H1 (cell line): Measurements from ENCODE around the gene FAM120C. TPM values are rescaled to one million over a fixed set of nuclear protein-coding genes. Genes with fewer than 3 reads are reported as not detected.

Experiments
- CTCF ChIA-PET: fragments of 300-600 bp; sonication (Branson Sonifier 250); formaldehyde crosslinking; loops from one replicate; lab custom pipeline; 2021; ENCODE audit not compliant: partially characterized antibody; lab: Charles Lee
- POLR2A ChIA-PET: fragments of 300-600 bp; sonication (Branson Sonifier 250); formaldehyde crosslinking; loops from one replicate; lab custom pipeline; 2021; ENCODE audit warnings: inconsistent platforms; ENCODE audit not compliant: partially characterized antibody; lab: Charles Lee
- DNase-seq, 2 experiments: peaks; one replicate each; pipeline versions ENCODE4 v3.0.0 to v3.0.0-alpha.2; 2010 to 2022; ENCODE audit warnings: low spot score in 2 of 2, low read depth in 1 of 2, mixed read lengths in 1 of 2
- FAIRE-seq: peaks from 2 replicates; lab custom pipeline; 2011; peaks lifted over from hg19 to GRCh38; lab: Jason Lieb, UNC
- H2AFZ ChIP-seq: 2 replicates; pipeline ENCODE4 v1.8.1; 2012; ENCODE audit warnings: low read length, inconsistent platforms
- H2AK5ac ChIP-seq: 2 replicates; pipeline ENCODE4 v1.6.1; 2013; ENCODE audit warnings: low read depth, low read length
- H2BK120ac ChIP-seq: replicated peaks from 2 replicates; pipeline ENCODE3; 2013; ENCODE audit warnings: low read depth, low read length, inconsistent platforms
- H2BK12ac ChIP-seq: 2 replicates; pipeline ENCODE4 v1.6.1; 2013; ENCODE audit warnings: low read depth, low read length
- H2BK15ac ChIP-seq: 2 replicates; pipeline ENCODE4 v1.6.1; 2013; ENCODE audit warnings: low read length
- H2BK20ac ChIP-seq: 2 replicates; pipeline ENCODE4 v1.6.1; 2013; ENCODE audit warnings: low read length
- H2BK5ac ChIP-seq: 2 replicates; pipeline ENCODE4 v1.6.1; 2013; ENCODE audit warnings: low read depth, low read length
- H3K14ac ChIP-seq: 2 replicates; pipeline ENCODE4 v1.6.1; 2013; ENCODE audit warnings: inconsistent platforms; ENCODE audit not compliant: insufficient read length
- H3K18ac ChIP-seq: 2 replicates; pipeline ENCODE4 v1.6.1; 2013; ENCODE audit warnings: low read length; ENCODE audit errors: extremely low read depth
- H3K23ac ChIP-seq: 2 replicates; pipeline ENCODE4 v1.6.1; 2013; ENCODE audit warnings: inconsistent platforms; ENCODE audit not compliant: insufficient read length
- H3K23me2 ChIP-seq: 2 replicates; pipeline ENCODE4 v1.6.1; 2013; ENCODE audit warnings: low read depth, low read length
- H3K27ac ChIP-seq: 2 replicates; pipeline ENCODE4 v1.6.1; 2011; ENCODE audit warnings: low read depth, low read length, inconsistent platforms
- H3K27me3 ChIP-seq, 4 experiments: replicated peaks in 1 of 4; 1 replicate in 1 of 4; 2 replicates in 3 of 4; pipeline versions ENCODE4 v1.6.1 to v1.8.1; 2011 to 2013; ENCODE audit warnings: low read length in 3 of 4, mild to moderate bottlenecking in 3 of 4, inconsistent platforms in 2 of 4, mixed read lengths in 2 of 4, moderate library complexity in 1 of 4; ENCODE audit not compliant: control insufficient read depth in 3 of 4, insufficient read depth in 3 of 4; ENCODE audit errors: extremely low read depth in 1 of 4
- H3K36me3 ChIP-seq, 4 experiments: 2 replicates each; pipeline versions ENCODE4 v1.6.1 to v1.8.1; 2011 to 2013; ENCODE audit warnings: mild to moderate bottlenecking in 4 of 4, low read length in 3 of 4, moderate library complexity in 2 of 4, control low read depth in 1 of 4, inconsistent platforms in 1 of 4; ENCODE audit not compliant: insufficient read depth in 4 of 4, control insufficient read depth in 2 of 4
- H3K4ac ChIP-seq: replicated peaks from 2 replicates; pipeline ENCODE3; 2013; ENCODE audit warnings: low read length, low read depth, mixed read lengths, inconsistent platforms; ENCODE audit not compliant: insufficient read length
- H3K4me1 ChIP-seq, 4 experiments: replicated peaks in 1 of 4; 1 replicate in 1 of 4; 2 replicates in 3 of 4; pipeline versions ENCODE4 v1.6.1 to v1.8.1; 2011 to 2013; ENCODE audit warnings: low read length in 3 of 4, inconsistent platforms in 2 of 4, mixed read lengths in 1 of 4; ENCODE audit not compliant: insufficient read depth in 4 of 4, control insufficient read depth in 3 of 4
- H3K4me2 ChIP-seq, 2 experiments: 2 replicates each; pipeline versions ENCODE4 v1.6.1 to v1.8.1; 2011 to 2013; ENCODE audit warnings: low read depth in 2 of 2, low read length in 2 of 2, control low read depth in 1 of 2, inconsistent platforms in 1 of 2, mild to moderate bottlenecking in 1 of 2; ENCODE audit not compliant: insufficient read depth in 1 of 2
- H3K4me3 ChIP-seq, 4 experiments: fragments of 200-600, 300-600 bp in 1 of 4; sonication (generic), shearing (Covaris generic), sonication (Bioruptor Twin) in 1 of 4; 2 replicates each; pipeline versions ENCODE4 v1.5.1 to v1.8.1; 2011 to 2016; ENCODE audit warnings: low read length in 4 of 4, low read depth in 3 of 4, control low read depth in 2 of 4, inconsistent platforms in 2 of 4, mild to moderate bottlenecking in 2 of 4, mixed read lengths in 1 of 4, moderate library complexity in 1 of 4; ENCODE audit not compliant: insufficient read depth in 2 of 4; ENCODE audit errors: extremely low read depth in 1 of 4
- H3K56ac ChIP-seq: replicated peaks from 2 replicates; pipeline ENCODE3; 2013; ENCODE audit warnings: low read depth, mild to moderate bottlenecking, mixed read lengths, low read length, inconsistent platforms; ENCODE audit not compliant: insufficient read length
- H3K79me1 ChIP-seq: 2 replicates; pipeline ENCODE4 v1.6.1; 2013; ENCODE audit warnings: low read depth, low read length, control low read depth
- H3K79me2 ChIP-seq, 2 experiments: 2 replicates each; pipeline versions ENCODE4 v1.6.1 to v1.8.1; 2012 to 2013; ENCODE audit warnings: low read length in 2 of 2, mild to moderate bottlenecking in 2 of 2, inconsistent platforms in 1 of 2; ENCODE audit not compliant: insufficient read depth in 2 of 2, control insufficient read depth in 1 of 2
- H3K9ac ChIP-seq, 4 experiments: replicated peaks in 1 of 4; 1 replicate in 1 of 4; 2 replicates in 3 of 4; pipeline versions ENCODE4 v1.6.1 to v1.8.1; 2011 to 2013; ENCODE audit warnings: low read depth in 3 of 4, low read length in 3 of 4, control low read depth in 2 of 4, mild to moderate bottlenecking in 2 of 4, moderate library complexity in 2 of 4, inconsistent platforms in 1 of 4; ENCODE audit errors: extremely low read depth in 1 of 4
- H3K9me3 ChIP-seq, 2 experiments: 2 replicates each; pipeline versions ENCODE4 v1.6.1 to v1.8.1; 2012 to 2013; ENCODE audit warnings: mild to moderate bottlenecking in 2 of 2, moderate library complexity in 2 of 2, control low read depth in 1 of 2, inconsistent platforms in 1 of 2, low read depth in 1 of 2, low read length in 1 of 2, mixed read lengths in 1 of 2; ENCODE audit not compliant: insufficient read depth in 2 of 2
- H4K20me1 ChIP-seq, 2 experiments: replicated peaks in 1 of 2; 2 replicates each; pipeline versions ENCODE3 to v1.8.1; 2011 to 2013; ENCODE audit warnings: inconsistent platforms in 2 of 2, low read length in 2 of 2, mild to moderate bottlenecking in 1 of 2; ENCODE audit not compliant: insufficient read depth in 2 of 2, control insufficient read depth in 1 of 2
- H4K5ac ChIP-seq: 2 replicates; pipeline ENCODE4 v1.6.1; 2013; ENCODE audit warnings: low read length, low read depth, mixed read lengths, inconsistent platforms; ENCODE audit not compliant: insufficient read length
- H4K8ac ChIP-seq: 2 replicates; pipeline ENCODE4 v1.8.0; 2013; ENCODE audit warnings: mild to moderate bottlenecking, moderate library complexity, low read length, inconsistent platforms; ENCODE audit not compliant: insufficient read depth; ENCODE audit errors: extremely low read depth
- H4K91ac ChIP-seq: replicated peaks from 2 replicates; pipeline ENCODE3; 2013; ENCODE audit warnings: low read length, mixed read lengths, inconsistent platforms; ENCODE audit not compliant: insufficient read length
- HDAC2 ChIP-seq, 2 experiments: fragments of 300-600 bp in 1 of 2; sonication (generic) in 1 of 2; IDR thresholded peaks; 2 replicates each; pipeline ENCODE4 v1.6.1; 2011 to 2012; ENCODE audit warnings: low read depth in 2 of 2, low read length in 2 of 2, mild to moderate bottlenecking in 2 of 2, moderate library complexity in 2 of 2, borderline replicate concordance in 1 of 2, inconsistent platforms in 1 of 2
- NANOG ChIP-seq: IDR thresholded peaks from 2 replicates; pipeline ENCODE4 v1.6.1; 2011; ENCODE audit warnings: low read length, low read depth, mild to moderate bottlenecking, inconsistent platforms; ENCODE audit not compliant: insufficient read depth, poor library complexity, severe bottlenecking
- polyA plus RNA-seq, 7 experiments: library from polyadenylated mRNA; depleted of rRNA in 3 of 7; stranded (reverse) in 5 of 7; unstranded in 2 of 7; fragments of >200 nt in 5 of 7; fragments of 200-250 nt in 2 of 7; gene quantifications; 1 replicate in 5 of 7; 2 replicates in 1 of 7; 4 replicates in 1 of 7; pipeline versions ENCODE4 v1.2.1 to v1.2.3, GENCODE V29; 2011 to 2013; ENCODE audit warnings: missing spikeins in 2 of 7, mixed read lengths in 2 of 7
- total RNA-seq: library from RNA; stranded (reverse); fragmentation: NEBNext Ultra II Directional; extraction: Animal tissue kit (Norgen Biotek cat#: 25700); gene quantifications from 2 replicates; pipeline ENCODE4 v1.2.1, GENCODE V29; 2021

Gene FAM120C
- total and polyA plus RNA-seq, 2 of the 8 experiments (the other 6 are each of a cell fraction or from before 2014, with no cell fraction given), result 4.4 to 8.1 TPM

DNA sequence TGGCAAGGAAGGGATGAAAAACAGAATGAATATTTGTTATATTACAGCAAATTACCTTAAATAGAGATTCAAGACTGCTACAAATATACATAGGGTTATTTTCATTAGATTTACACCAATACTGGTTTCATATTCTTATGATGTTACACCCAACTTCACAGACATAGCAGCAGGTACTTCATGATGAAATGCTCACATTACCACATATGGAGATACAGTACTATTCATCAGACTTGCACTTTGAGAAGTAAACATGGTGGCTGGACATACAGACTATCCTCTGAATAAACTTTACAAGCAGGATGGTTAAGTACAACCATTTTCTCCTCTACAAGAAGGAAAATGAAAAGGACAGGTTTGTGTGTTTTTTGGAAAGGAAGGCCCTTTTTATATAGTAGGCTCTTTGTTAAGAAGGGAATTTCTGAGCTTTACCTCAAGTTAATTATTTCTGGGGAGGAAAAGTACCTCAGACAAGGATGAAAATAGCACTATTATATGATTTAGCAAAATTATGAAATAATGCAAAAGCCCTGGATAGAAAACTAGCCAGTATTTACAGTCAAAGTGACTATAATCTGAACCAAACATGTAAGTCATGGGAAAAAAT, 12.0 kb upstream of the FAM120C start:
- Histone ChIP-seq H3K4me1 (no peaks in the 10 kb centered on the region), H4K5ac (no peak overlapping the region), H3K23ac (no peak overlapping the region), H4K20me1 (no peaks in the 10 kb centered on the region), H2BK120ac (no peak overlapping the region), H3K14ac (no peak overlapping the region), H2BK20ac (no peak overlapping the region), H3K18ac (no peak overlapping the region), H3K9ac (no peak overlapping the region), H3K56ac (no peak overlapping the region), H3K4me2 (no peak overlapping the region), H3K4ac (no peak overlapping the region), H2AFZ (no peak overlapping the region), H3K23me2 (no peaks in the 10 kb centered on the region), H2AK5ac (no peak overlapping the region), H3K4me3 (no peak overlapping the region), H3K36me3 (peaks cover 0 to 3% (median 0%) of the 10 kb centered on the region in 4 experiments; a peak in 1 of 8 replicates), H4K91ac (no peak overlapping the region), H3K27ac (no peak overlapping the region), H3K79me2 (no peaks in the 10 kb centered on the region), H2BK5ac (no peak overlapping the region), H2BK15ac (no peak overlapping the region), H3K79me1 (no peaks in the 10 kb centered on the region), H4K8ac (no peak overlapping the region), H2BK12ac (no peak overlapping the region), H3K9me3 (no peaks in the 10 kb centered on the region), H3K27me3 (no peaks in the 10 kb centered on the region)
- POLR2A ChIA-PET, result no interaction called here
- DNase-seq, result no peak
- TF ChIP-seq NANOG, result no peak
- no peak for TF ChIP-seq HDAC2 (IDR thresholded peaks at IDR 0.05; ENCODE audit: borderline replicate concordance in 1 of 2, low read depth in 2 of 2, low read length in 2 of 2)
- CTCF ChIA-PET, result no interaction called here
- FAIRE-seq, result no peak
